Liver (tissue), 9 donors: Measurements from ENCODE around the gene LRRN2. TPM values are rescaled to one million over a fixed set of nuclear protein-coding genes. Genes with fewer than 3 reads are reported as not detected.

ENCODE experiments used
- DNase-seq: peaks from one replicate; pipeline ENCODE4 v3.0.0-alpha.2; 2017; ENCODE audit warnings: low spot score
- H3K27ac ChIP-seq, 2 donors: one replicate each; pipeline ENCODE4 v1.7.0; 2013; ENCODE audit warnings: inconsistent platforms in 2 of 2, low read length in 2 of 2, control low read depth in 1 of 2, low read depth in 1 of 2, mild to moderate bottlenecking in 1 of 2
- H3K27me3 ChIP-seq, 4 donors: one replicate each; pipeline versions ENCODE4 v1.6.1 to v1.7.0; 2013; ENCODE audit warnings: low read length in 3 of 4, inconsistent platforms in 1 of 4, mild to moderate bottlenecking in 1 of 4, moderate library complexity in 1 of 4; ENCODE audit not compliant: control insufficient read depth in 4 of 4, insufficient read depth in 4 of 4
- H3K36me3 ChIP-seq, 4 donors: one replicate each; pipeline versions ENCODE4 v1.6.1 to v1.7.0; 2013; ENCODE audit warnings: low read length in 3 of 4, mild to moderate bottlenecking in 3 of 4, low read depth in 1 of 4, moderate library complexity in 1 of 4; ENCODE audit not compliant: control insufficient read depth in 4 of 4, insufficient read depth in 3 of 4
- H3K4me1 ChIP-seq, 4 donors: one replicate each; pipeline versions ENCODE4 v1.6.1 to v1.7.0; 2013; ENCODE audit warnings: low read length in 3 of 4, mild to moderate bottlenecking in 3 of 4, moderate library complexity in 1 of 4; ENCODE audit not compliant: control insufficient read depth in 4 of 4, insufficient read depth in 4 of 4
- H3K4me3 ChIP-seq, 3 donors: one replicate each; pipeline versions ENCODE4 v1.6.1 to v1.7.0; 2013; ENCODE audit warnings: low read length in 3 of 3, control low read depth in 1 of 3, low read depth in 1 of 3, mild to moderate bottlenecking in 1 of 3
- H3K9ac ChIP-seq, 2 donors: one replicate each; pipeline ENCODE4 v1.7.0; 2013; ENCODE audit warnings: low read length in 2 of 2, mild to moderate bottlenecking in 2 of 2, moderate library complexity in 2 of 2, control low read depth in 1 of 2, low read depth in 1 of 2
- H3K9me3 ChIP-seq, 4 donors: one replicate each; pipeline versions ENCODE4 v1.6.1 to v1.7.0; 2013; ENCODE audit warnings: low read length in 3 of 4; ENCODE audit not compliant: control insufficient read depth in 4 of 4
- EGR1 ChIP-seq, 2 donors: IDR thresholded peaks; 2 replicates each; pipeline ENCODE4 v1.6.1; 2016 to 2018; ENCODE audit warnings: antibody characterized with exemption in 2 of 2, low read depth in 2 of 2
- FOXA1 ChIP-seq: IDR thresholded peaks from 2 replicates; pipeline ENCODE4 v1.6.1; 2016; ENCODE audit warnings: antibody characterized with exemption
- FOXA2 ChIP-seq: IDR thresholded peaks from 2 replicates; pipeline ENCODE4 v1.6.1; 2016; ENCODE audit warnings: antibody characterized with exemption
- GABPA ChIP-seq, 2 donors: IDR thresholded peaks in 1 of 2; conservative IDR thresholded peaks in 1 of 2; 2 replicates each; pipeline ENCODE4 v1.6.1; 2016; ENCODE audit warnings: antibody characterized with exemption in 2 of 2, mild to moderate bottlenecking in 1 of 2, moderate library complexity in 1 of 2
- HNF4A ChIP-seq, 2 donors: conservative IDR thresholded peaks; 2 replicates each; pipeline ENCODE4 v1.6.1; 2016; ENCODE audit warnings: antibody characterized with exemption in 2 of 2, mild to moderate bottlenecking in 2 of 2
- HNF4G ChIP-seq: IDR thresholded peaks from 2 replicates; pipeline ENCODE4 v1.6.1; 2016; ENCODE audit warnings: antibody characterized with exemption
- JUND ChIP-seq, 2 donors: IDR thresholded peaks; 2 replicates each; pipeline ENCODE4 v1.6.1; 2016; ENCODE audit warnings: antibody characterized with exemption in 2 of 2
- NR2F2 ChIP-seq: IDR thresholded peaks from 2 replicates; pipeline ENCODE4 v1.6.1; 2016; ENCODE audit warnings: antibody characterized with exemption
- RAD21 ChIP-seq, 2 donors: IDR thresholded peaks; 2 replicates each; pipeline ENCODE4 v1.6.1; 2016; ENCODE audit warnings: antibody characterized with exemption in 2 of 2, mild to moderate bottlenecking in 2 of 2
- RXRA ChIP-seq, 2 donors: IDR thresholded peaks; 2 replicates each; pipeline ENCODE4 v1.6.1; 2017 to 2018; ENCODE audit warnings: antibody characterized with exemption in 2 of 2, mild to moderate bottlenecking in 1 of 2
- SP1 ChIP-seq: IDR thresholded peaks from 2 replicates; pipeline ENCODE4 v1.6.1; 2018; ENCODE audit warnings: antibody characterized with exemption, mild to moderate bottlenecking
- TAF1 ChIP-seq: conservative IDR thresholded peaks from 2 replicates; pipeline ENCODE4 v1.6.1; 2016; ENCODE audit warnings: antibody characterized with exemption, mild to moderate bottlenecking
- YY1 ChIP-seq: IDR thresholded peaks from 2 replicates; pipeline ENCODE4 v1.6.1; 2016; ENCODE audit warnings: antibody characterized with exemption, mild to moderate bottlenecking
- WGBS: extraction: QIAGEN DNeasy Blood & Tissue Kit; methylation state at CpG from one replicate; pipeline ENCODE4 v1.1.7; 2013; 5-methylcytosine and 5-hydroxymethylcytosine counted together
- polyA plus RNA-seq, 2 donors: library from polyadenylated mRNA; stranded (reverse) in 1 of 2; unstranded in 1 of 2; fragments of 200-250 nt in 1 of 2; fragments of >200 nt in 1 of 2; fragmentation: Nextera tagmentation in 1 of 2; extraction: Ambion mirVana in 1 of 2; gene quantifications; one replicate each; pipeline versions ENCODE4 v1.2.1 to v1.2.3, GENCODE V29; 2013 to 2015
- total RNA-seq, 2 donors: library from RNA; depleted of rRNA; stranded (reverse); fragments of >200 nt; gene quantifications; one replicate each; pipeline ENCODE4 v1.2.3, GENCODE V29; 2014
- TF ChIP-seq, protein P1 (sequence below): fragments of 150-350 bp; IDR thresholded peaks from 2 replicates; pipeline ENCODE4 v1.5.1; 2017; ENCODE audit warnings: improper control_type of control experiment, low read depth, low read length; ENCODE audit not compliant: missing input control
- TF ChIP-seq, protein P2 (sequence below): IDR thresholded peaks from 2 replicates; pipeline ENCODE4 v1.6.1; 2016; ENCODE audit warnings: antibody characterized with exemption
- TF ChIP-seq, protein P3 (sequence below): IDR thresholded peaks from 2 replicates; pipeline ENCODE4 v1.6.1; 2016; ENCODE audit warnings: antibody characterized with exemption
- TF ChIP-seq, protein P4 (sequence below): IDR thresholded peaks from 2 replicates; pipeline ENCODE4 v1.6.1; 2016; ENCODE audit warnings: antibody characterized with exemption
- TF ChIP-seq, protein P5 (sequence below): IDR thresholded peaks from 2 replicates; pipeline ENCODE4 v1.6.1; 2016; ENCODE audit warnings: antibody characterized with exemption, mild to moderate bottlenecking
- donor health status: healthy.
- donor health status: healthy.
- donor health status: healthy.
- donor health status: healthy.
- donor health status: healthy.

LRRN2 gene
- total and polyA plus RNA-seq, 4 donors: 0.13 to 2.8 (median 0.28) TPM

DNA sequence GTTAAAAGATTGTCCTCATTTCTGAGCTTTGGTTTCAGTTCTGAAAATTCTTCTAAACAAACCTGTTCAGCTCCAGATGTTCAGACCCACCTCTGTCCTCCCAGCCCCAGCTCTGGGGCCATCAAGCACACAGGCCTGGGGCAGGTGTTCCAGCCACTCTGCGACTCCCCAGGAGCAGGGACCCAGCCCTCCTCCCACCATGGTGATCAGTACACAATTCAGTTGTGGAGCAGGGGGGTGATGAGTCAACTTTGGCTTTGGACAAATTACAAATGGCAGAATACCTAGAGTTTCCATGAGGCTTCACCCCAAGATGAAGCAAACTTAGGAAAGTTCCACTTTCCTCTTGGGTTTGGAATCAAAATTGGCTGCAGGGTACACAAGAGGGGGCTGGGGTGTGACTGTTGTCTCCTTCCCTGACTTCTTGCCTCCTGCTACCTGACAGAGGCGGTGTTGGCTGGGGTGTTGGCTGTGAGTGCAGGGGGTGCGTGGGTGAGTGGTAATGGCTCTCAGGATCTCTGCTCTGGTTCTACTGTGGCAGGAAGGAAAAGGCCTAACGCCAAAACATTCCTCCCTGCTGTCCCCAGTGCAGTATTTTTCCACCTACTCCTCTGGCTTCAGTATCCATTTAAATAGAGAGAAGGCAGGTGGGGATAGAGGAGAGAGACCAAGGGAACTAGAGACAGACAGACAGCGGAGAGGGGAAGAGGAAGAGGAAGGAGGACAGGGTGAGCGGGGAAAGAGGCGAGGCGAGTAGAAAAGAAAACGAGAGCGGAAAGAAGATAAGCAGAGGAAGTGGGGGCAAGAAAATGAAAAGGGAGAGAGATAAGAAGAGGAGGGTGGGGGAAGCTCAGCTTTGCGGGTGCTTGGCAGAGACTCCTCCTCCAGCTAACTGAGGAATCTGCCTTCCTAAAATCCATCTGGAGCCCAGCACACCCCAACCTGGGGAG is 20.6 kb upstream of the LRRN2 start:
- 68% methylated on average over 11 of the region's 11 CpGs for WGBS
- Histone ChIP-seq H3K9me3 (no peaks in the 10 kb centered on the region), H3K27ac (no peak overlapping the region), H3K36me3 (no peaks in the 10 kb centered on the region), H3K4me1 (no peaks in the 10 kb centered on the region), H3K27me3 (no peaks in the 10 kb centered on the region), H3K9ac (no peak overlapping the region), H3K4me3 (no peak overlapping the region)
- no peak for TF ChIP-seq FOXA1
- TF ChIP-seq, protein P1, sequence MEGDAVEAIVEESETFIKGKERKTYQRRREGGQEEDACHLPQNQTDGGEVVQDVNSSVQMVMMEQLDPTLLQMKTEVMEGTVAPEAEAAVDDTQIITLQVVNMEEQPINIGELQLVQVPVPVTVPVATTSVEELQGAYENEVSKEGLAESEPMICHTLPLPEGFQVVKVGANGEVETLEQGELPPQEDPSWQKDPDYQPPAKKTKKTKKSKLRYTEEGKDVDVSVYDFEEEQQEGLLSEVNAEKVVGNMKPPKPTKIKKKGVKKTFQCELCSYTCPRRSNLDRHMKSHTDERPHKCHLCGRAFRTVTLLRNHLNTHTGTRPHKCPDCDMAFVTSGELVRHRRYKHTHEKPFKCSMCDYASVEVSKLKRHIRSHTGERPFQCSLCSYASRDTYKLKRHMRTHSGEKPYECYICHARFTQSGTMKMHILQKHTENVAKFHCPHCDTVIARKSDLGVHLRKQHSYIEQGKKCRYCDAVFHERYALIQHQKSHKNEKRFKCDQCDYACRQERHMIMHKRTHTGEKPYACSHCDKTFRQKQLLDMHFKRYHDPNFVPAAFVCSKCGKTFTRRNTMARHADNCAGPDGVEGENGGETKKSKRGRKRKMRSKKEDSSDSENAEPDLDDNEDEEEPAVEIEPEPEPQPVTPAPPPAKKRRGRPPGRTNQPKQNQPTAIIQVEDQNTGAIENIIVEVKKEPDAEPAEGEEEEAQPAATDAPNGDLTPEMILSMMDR: no peak
- TF ChIP-seq, protein P2, sequence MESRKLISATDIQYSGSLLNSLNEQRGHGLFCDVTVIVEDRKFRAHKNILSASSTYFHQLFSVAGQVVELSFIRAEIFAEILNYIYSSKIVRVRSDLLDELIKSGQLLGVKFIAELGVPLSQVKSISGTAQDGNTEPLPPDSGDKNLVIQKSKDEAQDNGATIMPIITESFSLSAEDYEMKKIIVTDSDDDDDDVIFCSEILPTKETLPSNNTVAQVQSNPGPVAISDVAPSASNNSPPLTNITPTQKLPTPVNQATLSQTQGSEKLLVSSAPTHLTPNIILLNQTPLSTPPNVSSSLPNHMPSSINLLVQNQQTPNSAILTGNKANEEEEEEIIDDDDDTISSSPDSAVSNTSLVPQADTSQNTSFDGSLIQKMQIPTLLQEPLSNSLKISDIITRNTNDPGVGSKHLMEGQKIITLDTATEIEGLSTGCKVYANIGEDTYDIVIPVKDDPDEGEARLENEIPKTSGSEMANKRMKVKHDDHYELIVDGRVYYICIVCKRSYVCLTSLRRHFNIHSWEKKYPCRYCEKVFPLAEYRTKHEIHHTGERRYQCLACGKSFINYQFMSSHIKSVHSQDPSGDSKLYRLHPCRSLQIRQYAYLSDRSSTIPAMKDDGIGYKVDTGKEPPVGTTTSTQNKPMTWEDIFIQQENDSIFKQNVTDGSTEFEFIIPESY: no peak
- TF ChIP-seq HNF4A (conservative IDR thresholded peaks at IDR 0.05): no peak
- TF ChIP-seq YY1: no peak
- TF ChIP-seq TAF1: no peak
- TF ChIP-seq EGR1 (IDR thresholded peaks at IDR 0.05; ENCODE audit: low read depth in 2 of 2): no peak
- no peak for TF ChIP-seq GABPA (IDR thresholded peaks at IDR 0.05 in 1 of 2, conservative IDR thresholded peaks at IDR 0.05 in 1 of 2)
- no peak for TF ChIP-seq NR2F2
- TF ChIP-seq RAD21 (IDR thresholded peaks at IDR 0.05): no peak
- TF ChIP-seq, protein P3, sequence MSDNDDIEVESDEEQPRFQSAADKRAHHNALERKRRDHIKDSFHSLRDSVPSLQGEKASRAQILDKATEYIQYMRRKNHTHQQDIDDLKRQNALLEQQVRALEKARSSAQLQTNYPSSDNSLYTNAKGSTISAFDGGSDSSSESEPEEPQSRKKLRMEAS: no peak
- no peak for TF ChIP-seq RXRA (IDR thresholded peaks at IDR 0.05)
- no peak for TF ChIP-seq FOXA2
- TF ChIP-seq, protein P4, sequence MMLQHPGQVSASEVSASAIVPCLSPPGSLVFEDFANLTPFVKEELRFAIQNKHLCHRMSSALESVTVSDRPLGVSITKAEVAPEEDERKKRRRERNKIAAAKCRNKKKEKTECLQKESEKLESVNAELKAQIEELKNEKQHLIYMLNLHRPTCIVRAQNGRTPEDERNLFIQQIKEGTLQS: no peak
- no peak for TF ChIP-seq HNF4G
- TF ChIP-seq JUND (IDR thresholded peaks at IDR 0.05): no peak
- no peak for TF ChIP-seq SP1
- TF ChIP-seq, protein P5, sequence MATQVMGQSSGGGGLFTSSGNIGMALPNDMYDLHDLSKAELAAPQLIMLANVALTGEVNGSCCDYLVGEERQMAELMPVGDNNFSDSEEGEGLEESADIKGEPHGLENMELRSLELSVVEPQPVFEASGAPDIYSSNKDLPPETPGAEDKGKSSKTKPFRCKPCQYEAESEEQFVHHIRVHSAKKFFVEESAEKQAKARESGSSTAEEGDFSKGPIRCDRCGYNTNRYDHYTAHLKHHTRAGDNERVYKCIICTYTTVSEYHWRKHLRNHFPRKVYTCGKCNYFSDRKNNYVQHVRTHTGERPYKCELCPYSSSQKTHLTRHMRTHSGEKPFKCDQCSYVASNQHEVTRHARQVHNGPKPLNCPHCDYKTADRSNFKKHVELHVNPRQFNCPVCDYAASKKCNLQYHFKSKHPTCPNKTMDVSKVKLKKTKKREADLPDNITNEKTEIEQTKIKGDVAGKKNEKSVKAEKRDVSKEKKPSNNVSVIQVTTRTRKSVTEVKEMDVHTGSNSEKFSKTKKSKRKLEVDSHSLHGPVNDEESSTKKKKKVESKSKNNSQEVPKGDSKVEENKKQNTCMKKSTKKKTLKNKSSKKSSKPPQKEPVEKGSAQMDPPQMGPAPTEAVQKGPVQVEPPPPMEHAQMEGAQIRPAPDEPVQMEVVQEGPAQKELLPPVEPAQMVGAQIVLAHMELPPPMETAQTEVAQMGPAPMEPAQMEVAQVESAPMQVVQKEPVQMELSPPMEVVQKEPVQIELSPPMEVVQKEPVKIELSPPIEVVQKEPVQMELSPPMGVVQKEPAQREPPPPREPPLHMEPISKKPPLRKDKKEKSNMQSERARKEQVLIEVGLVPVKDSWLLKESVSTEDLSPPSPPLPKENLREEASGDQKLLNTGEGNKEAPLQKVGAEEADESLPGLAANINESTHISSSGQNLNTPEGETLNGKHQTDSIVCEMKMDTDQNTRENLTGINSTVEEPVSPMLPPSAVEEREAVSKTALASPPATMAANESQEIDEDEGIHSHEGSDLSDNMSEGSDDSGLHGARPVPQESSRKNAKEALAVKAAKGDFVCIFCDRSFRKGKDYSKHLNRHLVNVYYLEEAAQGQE: no peak
- DNase-seq: no peak
